Panc1 (cell line): ENCODE measurements around the gene ADGB.

Source experiments
- CTCF ChIP-seq: fragments of 450-650 bp; IDR thresholded peaks from 2 replicates; pipeline ENCODE4 v1.5.1; 2017; ENCODE audit warnings: mild to moderate bottlenecking
- POLR2AphosphoS5 ChIP-seq: IDR thresholded peaks from 2 replicates; pipeline ENCODE4 v1.6.1; 2012; ENCODE audit warnings: mild to moderate bottlenecking, low read depth, low read length, moderate library complexity
- REST ChIP-seq, 2 experiments: IDR thresholded peaks; 2 replicates each; pipeline ENCODE4 v1.6.1; 2011 to 2012; ENCODE audit warnings: low read depth in 2 of 2, control low read depth in 1 of 2, low read length in 1 of 2, mild to moderate bottlenecking in 1 of 2, moderate library complexity in 1 of 2; ENCODE audit not compliant: insufficient read depth in 1 of 2
- SIN3A ChIP-seq: IDR thresholded peaks from 2 replicates; pipeline ENCODE4 v1.6.1; 2012; ENCODE audit warnings: low read depth, mild to moderate bottlenecking, low read length, moderate library complexity, borderline replicate concordance; ENCODE audit not compliant: insufficient read depth
- TCF7L2 ChIP-seq: IDR thresholded peaks from 2 replicates; pipeline ENCODE4 v1.6.1; 2011; ENCODE audit warnings: mild to moderate bottlenecking, low read depth, low read length, inconsistent platforms

DNA sequence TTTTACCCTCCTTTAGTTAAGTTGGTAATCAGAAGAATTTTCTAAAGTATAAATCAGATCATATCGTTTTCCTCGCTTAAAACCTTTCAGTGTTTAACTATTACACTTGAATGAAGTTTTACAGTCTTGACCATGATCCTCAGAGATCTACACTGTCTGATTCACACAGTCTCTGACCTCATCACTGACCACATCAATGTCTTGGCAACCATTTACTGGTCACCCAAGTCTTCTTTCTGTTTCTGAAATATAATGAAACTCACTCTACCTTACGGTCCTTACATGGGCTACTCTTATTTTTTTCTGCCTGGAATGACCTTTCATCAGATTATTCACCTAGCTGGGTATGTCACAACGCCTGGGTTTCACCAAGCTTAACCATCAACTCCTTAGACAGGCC lies 71.4 kb downstream of the ADGB start:
- TF ChIP-seq CTCF (no peak), POLR2AphosphoS5 (no peak), REST (IDR thresholded peaks at IDR 0.05; ENCODE audit: insufficient read depth in 1 of 2, low read depth in 2 of 2, low read length in 1 of 2) (no peak), TCF7L2 (no peak), SIN3A (no peak)
